ENCODE data around the gene TTC7B.

DNA sequence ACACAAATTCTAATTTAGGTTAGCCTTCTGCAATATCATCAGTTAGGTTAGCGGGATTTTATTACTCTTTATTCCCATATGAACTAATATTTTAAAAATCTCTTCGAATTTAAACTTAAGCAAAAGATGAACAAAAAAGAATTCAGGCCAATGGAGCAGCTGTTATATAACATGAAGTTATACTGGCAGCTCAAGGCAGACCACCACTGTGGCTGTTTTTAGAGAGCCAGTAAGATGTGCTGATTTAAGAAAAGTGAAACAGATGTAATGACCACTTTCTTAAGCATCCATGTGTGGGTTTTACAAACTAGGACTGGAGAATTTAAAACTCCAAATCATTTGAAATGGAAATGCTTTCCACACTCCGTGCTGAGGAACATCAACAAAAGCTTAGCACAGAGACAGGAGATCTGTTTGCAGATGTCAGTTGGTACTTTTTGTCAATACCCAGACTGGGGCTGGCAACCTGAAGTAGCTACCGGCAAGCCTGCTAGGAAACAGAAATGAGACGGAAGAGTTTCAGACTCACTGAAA, 164.9 kb downstream of the TTC7B start:
- TF ChIP-seq POLR2A (IDR thresholded peaks at IDR 0.05), result no peak
- TF ChIP-seq, protein P1, sequence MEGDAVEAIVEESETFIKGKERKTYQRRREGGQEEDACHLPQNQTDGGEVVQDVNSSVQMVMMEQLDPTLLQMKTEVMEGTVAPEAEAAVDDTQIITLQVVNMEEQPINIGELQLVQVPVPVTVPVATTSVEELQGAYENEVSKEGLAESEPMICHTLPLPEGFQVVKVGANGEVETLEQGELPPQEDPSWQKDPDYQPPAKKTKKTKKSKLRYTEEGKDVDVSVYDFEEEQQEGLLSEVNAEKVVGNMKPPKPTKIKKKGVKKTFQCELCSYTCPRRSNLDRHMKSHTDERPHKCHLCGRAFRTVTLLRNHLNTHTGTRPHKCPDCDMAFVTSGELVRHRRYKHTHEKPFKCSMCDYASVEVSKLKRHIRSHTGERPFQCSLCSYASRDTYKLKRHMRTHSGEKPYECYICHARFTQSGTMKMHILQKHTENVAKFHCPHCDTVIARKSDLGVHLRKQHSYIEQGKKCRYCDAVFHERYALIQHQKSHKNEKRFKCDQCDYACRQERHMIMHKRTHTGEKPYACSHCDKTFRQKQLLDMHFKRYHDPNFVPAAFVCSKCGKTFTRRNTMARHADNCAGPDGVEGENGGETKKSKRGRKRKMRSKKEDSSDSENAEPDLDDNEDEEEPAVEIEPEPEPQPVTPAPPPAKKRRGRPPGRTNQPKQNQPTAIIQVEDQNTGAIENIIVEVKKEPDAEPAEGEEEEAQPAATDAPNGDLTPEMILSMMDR (IDR thresholded peaks at IDR 0.05), result no peak
